Mesodermal cell (in vitro differentiated cells): Measurements from ENCODE around the gene SLC4A8.

Experiments used
- H3K27ac ChIP-seq: 2 replicates; pipeline ENCODE4 v1.7.0; 2013; ENCODE audit warnings: mild to moderate bottlenecking, low read depth, low read length, moderate library complexity; ENCODE audit not compliant: severe bottlenecking
- H3K36me3 ChIP-seq: 2 replicates; pipeline ENCODE4 v1.7.1; 2013; ENCODE audit warnings: mild to moderate bottlenecking, low read length, moderate library complexity; ENCODE audit not compliant: control insufficient read depth, insufficient read depth
- H3K4me1 ChIP-seq: one replicate; pipeline ENCODE4 v1.7.1; 2013; ENCODE audit warnings: mild to moderate bottlenecking, low read length; ENCODE audit not compliant: insufficient read depth, control insufficient read depth, poor library complexity, severe bottlenecking
- H3K4me3 ChIP-seq: 2 replicates; pipeline ENCODE4 v1.7.0; 2013; ENCODE audit warnings: low read length, control low read depth, mild to moderate bottlenecking; ENCODE audit not compliant: insufficient read depth, poor library complexity, severe bottlenecking; ENCODE audit errors: extremely low read depth
- H3K9me3 ChIP-seq: 2 replicates; pipeline ENCODE4 v1.7.1; 2013; ENCODE audit warnings: mild to moderate bottlenecking, low read length, moderate library complexity; ENCODE audit not compliant: control insufficient read depth
- WGBS, 2 experiments: methylation state at CpG; one replicate each; pipeline ENCODE4 v1.1.5; 2013; ENCODE audit warnings: missing lambda C conversion rate in 2 of 2; ENCODE audit not compliant: insufficient coverage in 2 of 2; 5-methylcytosine and 5-hydroxymethylcytosine counted together

Gene SLC4A8

DNA sequence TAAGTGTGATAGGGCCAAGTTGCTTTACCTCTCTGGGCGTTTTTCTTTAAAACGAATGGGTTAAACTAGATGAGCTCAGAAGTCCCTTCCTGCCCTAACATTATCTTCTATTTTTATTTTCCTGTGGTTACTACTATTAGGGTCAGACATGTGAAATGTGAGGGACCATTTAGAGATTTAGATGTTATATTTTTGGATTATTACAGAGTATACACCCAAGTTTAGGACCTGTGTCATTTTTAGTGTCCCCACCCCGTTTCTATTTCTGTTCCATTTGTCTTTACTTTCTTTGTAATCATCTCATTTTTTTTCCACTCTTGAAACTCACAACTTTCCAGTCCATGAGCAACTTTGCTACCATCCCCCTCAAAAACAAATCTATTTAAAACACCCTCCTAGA is 56.3 kb downstream of the SLC4A8 start:
- H3K4me3 ChIP-seq = no peak overlapping the region
- no peaks in the 10 kb centered on the region for H3K36me3 ChIP-seq
- 92 to 100% methylated on average over 1 of the region's 3 CpGs for WGBS, 2 experiments
- H3K4me1 ChIP-seq = no peaks in the 10 kb centered on the region
- no peaks in the 10 kb centered on the region for H3K9me3 ChIP-seq
- no peak overlapping the region for H3K27ac ChIP-seq

DNA sequence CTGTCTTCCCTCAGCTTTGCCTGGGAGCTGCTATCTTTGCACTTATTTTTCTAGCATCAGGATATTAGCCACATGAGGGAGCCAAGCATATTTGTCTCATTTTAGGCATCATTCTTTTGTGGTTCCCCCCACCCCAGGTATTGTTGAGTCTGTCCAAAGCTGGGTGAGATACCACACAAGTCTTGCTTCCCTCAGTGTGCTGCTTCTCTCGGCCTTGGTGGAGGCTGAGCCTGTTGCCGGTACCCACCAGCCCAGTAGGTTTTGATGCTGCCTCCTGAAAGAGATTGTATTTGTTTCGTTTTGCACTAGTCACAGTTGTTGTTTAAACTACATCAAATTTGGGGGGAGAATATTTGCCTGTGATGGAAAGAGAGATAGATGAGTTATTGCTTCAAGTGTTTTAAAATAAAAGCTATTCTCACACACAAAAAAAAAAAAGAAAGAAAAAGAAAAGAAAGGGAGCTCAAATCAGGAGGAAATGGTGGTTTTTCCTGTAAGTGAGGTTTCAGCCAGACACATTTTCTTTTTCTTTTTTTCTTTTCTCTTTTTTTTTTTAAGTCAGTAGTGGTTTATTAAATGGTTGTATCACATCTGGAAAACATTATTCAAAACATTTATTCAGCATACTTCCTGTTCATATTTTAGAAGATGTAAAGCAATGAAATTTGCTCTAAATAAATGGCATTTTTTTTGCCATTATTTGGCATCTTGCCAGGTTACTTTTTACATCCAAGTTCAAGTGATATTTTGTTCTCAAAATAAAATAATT is 58.5 kb downstream of the SLC4A8 start:
- no peaks in the 10 kb centered on the region for H3K36me3 ChIP-seq
- WGBS, 2 experiments = 93 to 100% methylated on average over 2 to 3 of the region's 3 CpGs
- H3K27ac ChIP-seq = no peak overlapping the region
- no peaks in the 10 kb centered on the region for H3K9me3 ChIP-seq
- no peak overlapping the region for H3K4me3 ChIP-seq
- no peaks in the 10 kb centered on the region for H3K4me1 ChIP-seq

DNA sequence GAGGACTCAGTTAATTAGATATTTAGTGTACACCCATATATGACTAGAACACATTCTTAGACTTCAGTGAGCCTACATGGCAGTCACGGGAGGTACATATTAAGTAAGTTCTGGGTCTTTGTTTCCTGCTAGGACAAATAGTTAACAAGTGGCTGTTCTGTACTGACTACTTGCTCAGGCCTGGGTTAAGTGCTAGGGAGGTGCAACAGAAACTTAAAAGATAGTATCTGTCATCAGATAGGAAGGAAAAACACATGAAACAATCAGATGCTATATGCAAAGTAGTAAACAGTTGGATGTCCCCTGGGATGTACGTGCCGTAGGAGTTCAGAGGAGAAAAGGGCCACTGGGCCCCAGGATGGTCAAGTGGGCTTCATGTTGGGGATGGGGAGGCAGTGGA is 59.5 kb downstream of the SLC4A8 start:
- Histone ChIP-seq H3K27ac (no peak overlapping the region), H3K36me3 (no peaks in the 10 kb centered on the region), H3K9me3 (no peaks in the 10 kb centered on the region), H3K4me3 (no peak overlapping the region), H3K4me1 (no peaks in the 10 kb centered on the region)
- 94 to 100% methylated on average over 1 to 2 of the region's 3 CpGs for WGBS, 2 experiments

DNA sequence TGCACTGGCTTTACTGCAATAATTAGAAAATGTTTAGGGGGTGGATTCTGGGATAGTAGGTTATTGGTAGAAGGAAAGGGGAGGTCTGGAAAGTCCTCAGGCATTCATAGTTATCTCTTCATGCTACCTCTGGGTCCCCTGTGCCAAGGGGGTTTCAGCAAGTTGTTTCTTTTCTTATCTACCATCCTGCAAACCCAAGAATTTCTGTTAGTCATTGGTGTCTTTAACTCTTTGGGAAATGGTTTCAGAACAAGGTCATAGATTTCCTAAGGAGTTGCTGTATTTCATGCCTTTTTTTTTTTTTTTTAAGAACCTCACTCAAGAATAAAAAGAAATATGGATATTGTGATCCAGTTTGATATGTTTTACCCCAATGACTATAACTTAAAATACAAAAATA is 63.6 kb downstream of the SLC4A8 start:
- Histone ChIP-seq H3K4me1 (no peaks in the 10 kb centered on the region), H3K9me3 (no peaks in the 10 kb centered on the region), H3K4me3 (no peak overlapping the region), H3K36me3 (no peaks in the 10 kb centered on the region), H3K27ac (no peak overlapping the region)

DNA sequence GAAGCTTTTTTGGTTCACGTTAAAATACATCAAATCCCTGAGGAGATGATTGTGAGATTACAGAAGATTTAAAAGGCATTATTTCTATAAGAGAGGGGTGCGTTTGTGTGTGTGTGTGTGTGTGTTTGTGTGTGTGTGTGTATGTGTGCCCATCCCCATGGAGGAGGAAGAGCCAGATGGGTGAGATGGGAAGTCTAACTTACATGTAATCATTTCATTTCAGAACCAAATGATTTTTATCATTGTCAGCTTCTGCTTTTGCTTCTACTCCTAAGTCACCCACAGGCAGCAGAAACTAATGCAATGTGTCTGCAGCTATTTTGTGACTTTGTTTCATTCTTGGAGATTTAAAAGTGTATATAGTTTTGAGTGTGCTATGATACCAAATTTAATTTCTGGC is 68.7 kb downstream of the SLC4A8 start:
- Histone ChIP-seq H3K36me3 (no peaks in the 10 kb centered on the region), H3K4me1 (no peaks in the 10 kb centered on the region), H3K9me3 (no peaks in the 10 kb centered on the region), H3K27ac (no peak overlapping the region), H3K4me3 (no peak overlapping the region)
- 100% methylated on average over 2 of the region's 2 CpGs; no CpG with 5 or more reads in 1 of the 2 experiments for WGBS, 2 experiments

DNA sequence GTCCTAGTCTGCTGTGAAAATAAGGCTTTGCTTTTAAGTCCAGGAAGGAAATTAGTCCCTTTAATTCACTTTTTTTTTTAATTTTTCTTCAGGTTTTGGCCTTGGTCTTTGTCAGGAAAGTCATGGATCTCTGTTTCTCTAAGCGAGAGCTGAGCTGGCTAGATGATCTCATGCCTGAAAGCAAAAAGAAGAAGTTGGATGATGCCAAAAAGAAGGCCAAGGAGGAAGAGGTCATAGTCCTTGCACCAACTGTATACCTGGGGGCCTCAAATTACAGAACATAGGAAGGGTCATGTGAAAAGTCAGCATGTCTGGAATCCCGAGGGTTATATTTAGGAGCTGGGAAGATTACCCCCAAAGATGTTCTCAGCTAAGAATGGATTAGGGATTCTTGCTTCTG is 72.3 kb downstream of the SLC4A8 start:
- Histone ChIP-seq H3K4me1 (no peaks in the 10 kb centered on the region), H3K36me3 (no peaks in the 10 kb centered on the region), H3K9me3 (no peaks in the 10 kb centered on the region), H3K27ac (no peak overlapping the region), H3K4me3 (no peak overlapping the region)
- 67 to 100% methylated on average over 1 to 2 of the region's 2 CpGs for WGBS, 2 experiments

DNA sequence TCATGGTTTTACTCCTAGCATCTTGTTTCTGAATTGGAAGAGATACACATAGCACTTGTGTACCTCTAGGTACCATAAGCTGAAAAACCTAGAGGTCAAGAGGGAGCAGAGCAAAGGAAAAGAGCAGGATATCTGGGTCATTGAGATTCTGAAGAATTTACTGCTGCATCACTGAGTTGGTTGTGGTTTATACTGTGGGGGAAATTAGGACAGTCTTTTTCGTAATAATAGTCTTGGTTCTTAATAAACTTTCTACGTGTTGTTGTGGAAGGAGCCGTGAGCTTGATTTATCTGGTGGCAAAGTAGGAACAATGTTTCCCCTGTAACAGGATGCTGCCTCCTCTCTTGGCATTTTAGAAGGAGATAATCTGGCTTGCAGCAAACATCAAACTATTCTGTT is 80.2 kb downstream of the SLC4A8 start:
- Histone ChIP-seq H3K27ac (no peak overlapping the region), H3K36me3 (no peaks in the 10 kb centered on the region), H3K4me3 (no peak overlapping the region), H3K4me1 (no peaks in the 10 kb centered on the region), H3K9me3 (no peaks in the 10 kb centered on the region)
- WGBS, 2 experiments = 97 to 100% methylated on average over 3 of the region's 3 CpGs

DNA sequence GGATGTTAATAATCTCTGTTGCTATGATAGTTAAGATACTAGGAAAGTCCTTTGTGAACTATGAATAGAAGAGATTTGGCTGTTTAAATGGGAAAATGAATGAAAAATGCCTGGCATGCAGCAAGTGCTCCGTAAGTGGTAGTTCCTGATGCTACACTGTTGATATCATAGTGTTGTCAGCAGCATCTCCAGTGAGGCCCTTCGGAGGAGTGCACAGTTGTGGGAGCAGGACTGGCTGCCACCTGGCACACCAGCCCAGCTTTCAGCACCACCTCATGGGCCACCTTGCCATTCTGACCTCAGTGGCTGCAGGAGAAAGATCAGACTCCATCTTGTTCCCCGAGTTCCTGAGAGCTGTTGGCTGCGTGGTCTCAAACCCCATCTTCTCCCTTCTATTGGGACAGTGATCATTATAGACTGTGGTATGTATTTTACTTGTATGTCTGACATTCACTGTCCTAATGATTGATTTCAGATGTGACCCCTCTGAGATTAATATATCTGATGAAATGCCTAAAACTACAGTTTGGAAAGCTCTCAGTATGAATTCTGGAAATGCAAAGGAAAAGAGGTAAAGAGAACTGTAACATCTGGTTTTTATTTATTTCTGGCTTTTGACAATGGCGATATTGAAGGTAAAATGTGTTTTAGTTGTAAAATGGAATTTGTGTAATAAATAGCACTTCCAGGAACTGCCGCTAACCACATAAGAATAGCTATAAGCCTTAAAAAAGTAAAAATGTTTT is 80.9 kb downstream of the SLC4A8 start:
- no peak overlapping the region for H3K4me3 ChIP-seq
- no peaks in the 10 kb centered on the region for H3K4me1 ChIP-seq
- WGBS, 2 experiments = 96 to 100% methylated on average over 2 to 3 of the region's 6 CpGs
- no peak overlapping the region for H3K27ac ChIP-seq
- H3K9me3 ChIP-seq = no peaks in the 10 kb centered on the region
- H3K36me3 ChIP-seq = no peaks in the 10 kb centered on the region

DNA sequence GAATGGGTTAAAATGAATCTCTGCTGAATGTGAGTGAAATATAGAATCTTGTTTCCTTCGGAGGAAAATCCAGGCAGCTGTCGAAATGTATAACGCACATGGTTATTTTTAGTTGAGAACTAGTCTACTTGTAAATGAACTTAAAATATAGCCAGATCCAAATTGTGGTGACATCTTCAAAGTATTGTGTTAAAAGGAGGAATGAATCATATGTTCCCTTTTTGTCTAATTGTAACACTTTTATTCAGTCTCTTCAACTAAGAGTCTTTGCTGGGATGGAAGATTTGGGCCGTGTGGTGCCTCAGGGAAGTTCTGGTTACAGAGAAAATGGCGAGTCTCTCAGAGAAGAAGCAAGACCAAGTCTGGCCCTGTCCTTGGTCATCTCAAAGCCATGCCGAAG is 82.5 kb downstream of the SLC4A8 start:
- Histone ChIP-seq H3K9me3 (no peaks in the 10 kb centered on the region), H3K4me3 (no peak overlapping the region), H3K27ac (no peak overlapping the region), H3K36me3 (no peaks in the 10 kb centered on the region), H3K4me1 (no peaks in the 10 kb centered on the region)
- whole genome bisulfite sequencing, 2 experiments = 96 to 97% methylated on average over 4 to 6 of the region's 6 CpGs

DNA sequence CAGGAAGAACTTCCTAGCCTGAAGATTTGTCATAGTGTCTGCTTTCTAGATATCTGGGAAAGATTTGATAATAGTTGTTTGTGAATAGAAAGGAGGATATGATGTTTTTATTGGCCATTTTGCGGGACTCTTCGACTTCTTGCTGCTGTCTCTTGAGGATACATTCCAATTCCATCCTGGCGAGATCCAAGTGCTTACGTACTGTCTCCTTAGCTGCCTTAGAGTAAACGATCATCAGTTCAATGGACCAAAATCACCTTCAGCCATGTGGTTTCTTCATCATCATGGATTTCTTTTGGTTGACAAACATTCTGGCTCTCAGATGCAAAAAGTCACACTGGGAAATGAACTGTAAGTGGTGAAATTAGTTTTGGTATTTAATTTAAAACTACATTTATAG is 83.7 kb downstream of the SLC4A8 start:
- Histone ChIP-seq H3K4me3 (no peak overlapping the region), H3K36me3 (no peaks in the 10 kb centered on the region), H3K9me3 (no peaks in the 10 kb centered on the region), H3K27ac (no peak overlapping the region), H3K4me1 (no peaks in the 10 kb centered on the region)
- 93 to 96% methylated on average over 5 of the region's 5 CpGs for WGBS, 2 experiments
